Cardiac muscle cell (in vitro differentiated cells and primary cell): ENCODE results near the gene SFXN2. TPM values are rescaled to one million over a fixed set of nuclear protein-coding genes. Genes with fewer than 3 reads are reported as not detected.
A peak's percentile ranks its signal among the peaks of the same experiment; 100 is the strongest.
"Not testable (repeated sequence)": the region's sequence is repeated elsewhere in the genome, so short reads cannot be mapped to it uniquely, and the experiment has no call there.

ENCODE experiments used
- DNase-seq, 2 donors: peaks; one replicate each; pipeline versions ENCODE4 v3.0.0 to v3.0.0-alpha.2; 2010 to 2017; ENCODE audit warnings: low read depth in 1 of 2, low spot score in 1 of 2
- H3K27ac ChIP-seq: fragments of 200-600 bp; sonication (generic); 2 replicates; pipeline ENCODE4 v1.5.1; 2016
- H3K27me3 ChIP-seq: fragments of 200-600 bp; sonication (generic); 2 replicates; pipeline ENCODE4 v1.6.0; 2016; ENCODE audit warnings: control low read depth
- H3K36me3 ChIP-seq: fragments of 200-600 bp; sonication (generic); 2 replicates; pipeline ENCODE4 v1.5.1; 2016; ENCODE audit warnings: control low read depth
- H3K4me1 ChIP-seq: fragments of 200-600 bp; sonication (generic); 2 replicates; pipeline ENCODE4 v1.8.1; 2017; ENCODE audit warnings: low read depth, mild to moderate bottlenecking, mixed run types
- H3K4me3 ChIP-seq: fragments of 200-600 bp; sonication (generic); 2 replicates; pipeline ENCODE4 v1.5.1; 2016; ENCODE audit warnings: mild to moderate bottlenecking
- H3K9me3 ChIP-seq: fragments of 200-600 bp; sonication (generic); 2 replicates; pipeline ENCODE4 v1.5.1; 2017; ENCODE audit warnings: low read depth, mild to moderate bottlenecking, control low read depth
- polyA plus RNA-seq: library from polyadenylated mRNA; unstranded; fragments of >200 nt; fragmentation: Nextera tagmentation; extraction: Ambion mirVana; gene quantifications from 2 replicates; pipeline ENCODE4 v1.2.1, GENCODE V29; 2016
- total RNA-seq: library from RNA; depleted of rRNA; stranded (reverse); fragments of >200 nt; gene quantifications from 2 replicates; pipeline ENCODE4 v1.2.3, GENCODE V29; 2016
- TF ChIP-seq, protein P1 (sequence below): IDR thresholded peaks from 2 replicates; pipeline ENCODE4 v1.5.1; 2012; ENCODE audit warnings: low read depth, mild to moderate bottlenecking, low read length

The SFXN2 gene, protein sequence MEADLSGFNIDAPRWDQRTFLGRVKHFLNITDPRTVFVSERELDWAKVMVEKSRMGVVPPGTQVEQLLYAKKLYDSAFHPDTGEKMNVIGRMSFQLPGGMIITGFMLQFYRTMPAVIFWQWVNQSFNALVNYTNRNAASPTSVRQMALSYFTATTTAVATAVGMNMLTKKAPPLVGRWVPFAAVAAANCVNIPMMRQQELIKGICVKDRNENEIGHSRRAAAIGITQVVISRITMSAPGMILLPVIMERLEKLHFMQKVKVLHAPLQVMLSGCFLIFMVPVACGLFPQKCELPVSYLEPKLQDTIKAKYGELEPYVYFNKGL
- total RNA-seq (10.5 and 14.2 TPM in 2 replicates), polyA plus RNA-seq (18.6 and 26.1 TPM in 2 replicates)

DNA sequence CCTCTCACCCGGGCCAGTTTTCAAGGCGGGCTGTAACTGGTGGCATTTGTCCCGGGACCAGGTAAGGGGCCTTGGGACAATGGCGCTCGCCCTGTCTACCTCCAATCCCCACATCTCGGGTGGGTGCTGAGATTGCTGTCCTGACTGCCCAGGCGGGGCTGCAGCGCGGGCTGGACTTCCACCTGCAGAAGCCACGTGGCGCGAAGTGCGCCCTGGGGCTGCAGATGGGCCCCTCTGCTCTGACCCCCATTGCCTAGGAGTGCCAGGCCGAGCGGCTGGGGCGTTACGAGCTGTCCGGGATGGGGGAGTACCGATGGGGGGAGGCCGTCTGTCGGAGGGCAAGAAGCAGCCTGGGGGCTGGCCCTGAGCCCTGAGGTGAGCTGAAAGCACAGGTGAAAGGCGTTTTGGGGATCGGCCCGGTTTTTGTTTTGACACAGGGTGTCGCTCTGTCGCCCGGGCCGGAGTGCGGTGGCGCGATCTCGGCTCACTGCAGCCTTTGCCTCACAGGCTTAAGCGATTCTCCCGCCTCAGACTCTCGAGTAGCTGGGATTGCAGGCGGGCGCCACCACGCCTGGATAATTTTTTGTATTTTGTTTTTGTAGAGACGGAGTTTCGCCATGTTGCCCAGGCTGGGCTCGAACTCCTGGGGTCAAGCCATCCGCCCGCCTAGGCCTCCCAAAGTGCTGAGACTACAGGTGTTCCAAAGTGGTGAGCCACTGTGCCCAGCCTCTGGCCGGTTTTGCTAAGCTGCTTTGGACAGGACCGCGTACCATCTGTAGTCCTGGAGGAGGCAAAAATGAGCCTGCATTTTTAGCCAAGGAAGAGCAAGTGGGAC is at the start of gene SFXN2:
Gene SFXN2, plus strand, starts transcription at position 16 of the 835 bp plus-strand sequence. CDS start 12,001 bp downstream, outside the sequence.
- Histone ChIP-seq H3K27me3 (no peaks in the 10 kb centered on the region), H3K36me3 (no peaks in the 10 kb centered on the region), H3K27ac (peak within 1 kb of the TSS; percentile 85), H3K9me3 (no peaks in the 10 kb centered on the region), H3K4me1 (peaks cover 35% of the 10 kb centered on the region), H3K4me3 (peak within 1 kb of the TSS; percentile 77)
- TF ChIP-seq, protein P1, sequence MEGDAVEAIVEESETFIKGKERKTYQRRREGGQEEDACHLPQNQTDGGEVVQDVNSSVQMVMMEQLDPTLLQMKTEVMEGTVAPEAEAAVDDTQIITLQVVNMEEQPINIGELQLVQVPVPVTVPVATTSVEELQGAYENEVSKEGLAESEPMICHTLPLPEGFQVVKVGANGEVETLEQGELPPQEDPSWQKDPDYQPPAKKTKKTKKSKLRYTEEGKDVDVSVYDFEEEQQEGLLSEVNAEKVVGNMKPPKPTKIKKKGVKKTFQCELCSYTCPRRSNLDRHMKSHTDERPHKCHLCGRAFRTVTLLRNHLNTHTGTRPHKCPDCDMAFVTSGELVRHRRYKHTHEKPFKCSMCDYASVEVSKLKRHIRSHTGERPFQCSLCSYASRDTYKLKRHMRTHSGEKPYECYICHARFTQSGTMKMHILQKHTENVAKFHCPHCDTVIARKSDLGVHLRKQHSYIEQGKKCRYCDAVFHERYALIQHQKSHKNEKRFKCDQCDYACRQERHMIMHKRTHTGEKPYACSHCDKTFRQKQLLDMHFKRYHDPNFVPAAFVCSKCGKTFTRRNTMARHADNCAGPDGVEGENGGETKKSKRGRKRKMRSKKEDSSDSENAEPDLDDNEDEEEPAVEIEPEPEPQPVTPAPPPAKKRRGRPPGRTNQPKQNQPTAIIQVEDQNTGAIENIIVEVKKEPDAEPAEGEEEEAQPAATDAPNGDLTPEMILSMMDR, result no peak
- DNase-seq, result no peak

DNA sequence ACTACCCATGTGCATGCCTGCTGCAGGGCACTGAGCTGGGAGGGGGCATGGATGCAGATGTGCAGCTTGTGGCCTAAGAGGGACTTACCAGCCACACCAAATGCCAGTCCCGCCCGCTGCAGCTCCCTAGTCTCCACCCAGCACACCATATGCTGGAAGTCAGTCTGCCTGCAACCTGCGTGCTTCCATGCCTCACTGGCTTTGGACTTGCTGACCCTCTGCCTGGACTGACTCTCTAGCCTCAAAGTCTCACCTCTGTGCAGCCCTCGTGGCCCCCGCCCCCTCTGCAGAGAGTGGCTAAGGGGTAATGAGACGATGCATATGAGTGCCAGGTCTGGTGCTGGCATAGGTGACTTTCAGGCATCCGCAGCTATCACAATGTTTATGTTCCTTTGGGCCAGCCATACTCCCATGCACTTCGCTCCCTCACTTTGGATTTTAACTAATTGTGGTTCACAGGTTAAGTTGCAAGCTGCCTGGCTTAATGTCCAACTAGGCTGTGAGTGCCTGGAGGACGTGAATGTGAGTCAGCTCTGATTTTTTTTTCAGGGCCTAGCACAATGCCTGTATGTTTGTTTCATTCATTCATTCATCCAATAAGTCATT is 48.4 kb upstream of the SFXN2 start:
- no peak for DNase-seq
- H3K4me3 ChIP-seq, result no peak overlapping the region
- H3K27me3 ChIP-seq, result no peaks in the 10 kb centered on the region
- H3K36me3 ChIP-seq, result no peaks in the 10 kb centered on the region
- peaks cover 23% of the 10 kb centered on the region for H3K4me1 ChIP-seq
- no peak overlapping the region for H3K27ac ChIP-seq
- TF ChIP-seq, protein P1, result no peak
- no peaks in the 10 kb centered on the region for H3K9me3 ChIP-seq

DNA sequence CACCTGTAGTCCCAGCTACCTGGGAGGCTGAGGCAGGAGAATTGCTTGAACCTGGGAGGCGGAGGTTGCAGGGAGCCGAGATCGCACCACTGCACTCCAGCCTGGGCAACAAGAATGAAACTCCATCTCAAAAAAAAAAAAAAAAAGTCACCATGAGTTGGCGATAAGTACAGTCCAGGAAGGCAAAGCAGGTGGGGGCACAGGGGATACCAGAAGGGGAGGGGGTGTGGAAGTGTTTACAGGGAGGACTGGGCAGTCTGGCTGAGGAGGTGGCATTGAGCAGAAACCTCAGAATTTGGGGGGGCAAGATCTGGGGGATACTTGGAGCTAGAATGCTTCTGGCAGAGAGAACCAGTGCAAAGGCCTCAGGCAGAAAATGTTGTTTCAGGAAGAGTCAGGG is 47.0 kb upstream of the SFXN2 start:
- not testable (repeated sequence) for H3K36me3 ChIP-seq, H3K9me3 ChIP-seq, H3K4me3 ChIP-seq, H3K27me3 ChIP-seq, H3K27ac ChIP-seq, DNase-seq
- H3K4me1 ChIP-seq, result peaks cover 29% of the 10 kb centered on the region

DNA sequence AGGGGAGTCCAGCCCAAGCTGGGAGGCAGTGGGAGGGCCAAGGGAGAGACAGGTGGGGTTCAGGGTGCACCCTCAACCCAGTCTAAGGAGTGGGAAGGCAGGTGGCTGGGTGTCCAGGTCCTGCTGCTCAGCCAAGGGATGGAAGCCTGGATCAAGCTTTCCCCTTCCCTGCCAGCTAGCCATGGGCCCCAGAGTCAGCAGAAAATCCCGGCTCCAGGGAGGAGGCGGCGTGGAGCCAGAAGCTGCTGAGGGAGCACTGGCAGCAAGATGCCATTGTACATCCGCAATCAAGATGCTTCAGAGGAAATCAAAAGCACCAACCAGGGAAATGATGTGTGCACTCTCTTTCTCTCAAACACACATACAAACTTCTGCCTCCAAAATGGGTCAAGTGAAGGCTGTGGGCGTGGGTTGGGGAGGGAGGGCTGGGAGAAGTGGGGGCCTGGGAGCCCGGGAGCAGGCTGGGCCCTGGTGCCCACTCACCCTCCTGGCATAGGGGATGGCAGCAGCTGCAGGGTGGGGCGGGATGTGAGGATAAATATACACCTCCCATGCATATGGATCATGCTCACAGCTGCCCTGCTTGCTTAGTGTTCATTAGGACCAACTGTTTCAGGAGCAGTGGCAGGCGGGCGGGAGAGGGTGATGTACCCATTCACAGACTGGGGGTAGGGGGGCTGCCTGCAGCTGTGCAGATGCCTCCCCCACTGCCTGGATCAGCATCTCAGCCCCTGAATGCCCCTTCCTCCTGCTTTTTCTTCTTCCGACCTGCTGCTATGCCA is 45.9 kb upstream of the SFXN2 start:
- no peaks in the 10 kb centered on the region for H3K36me3 ChIP-seq
- no peak overlapping the region for H3K4me3 ChIP-seq
- no peaks in the 10 kb centered on the region for H3K27me3 ChIP-seq
- no peak overlapping the region for H3K27ac ChIP-seq
- no peak for DNase-seq
- H3K9me3 ChIP-seq, result no peaks in the 10 kb centered on the region
- H3K4me1 ChIP-seq, result peaks cover 39% of the 10 kb centered on the region
- TF ChIP-seq, protein P1, result no peak

DNA sequence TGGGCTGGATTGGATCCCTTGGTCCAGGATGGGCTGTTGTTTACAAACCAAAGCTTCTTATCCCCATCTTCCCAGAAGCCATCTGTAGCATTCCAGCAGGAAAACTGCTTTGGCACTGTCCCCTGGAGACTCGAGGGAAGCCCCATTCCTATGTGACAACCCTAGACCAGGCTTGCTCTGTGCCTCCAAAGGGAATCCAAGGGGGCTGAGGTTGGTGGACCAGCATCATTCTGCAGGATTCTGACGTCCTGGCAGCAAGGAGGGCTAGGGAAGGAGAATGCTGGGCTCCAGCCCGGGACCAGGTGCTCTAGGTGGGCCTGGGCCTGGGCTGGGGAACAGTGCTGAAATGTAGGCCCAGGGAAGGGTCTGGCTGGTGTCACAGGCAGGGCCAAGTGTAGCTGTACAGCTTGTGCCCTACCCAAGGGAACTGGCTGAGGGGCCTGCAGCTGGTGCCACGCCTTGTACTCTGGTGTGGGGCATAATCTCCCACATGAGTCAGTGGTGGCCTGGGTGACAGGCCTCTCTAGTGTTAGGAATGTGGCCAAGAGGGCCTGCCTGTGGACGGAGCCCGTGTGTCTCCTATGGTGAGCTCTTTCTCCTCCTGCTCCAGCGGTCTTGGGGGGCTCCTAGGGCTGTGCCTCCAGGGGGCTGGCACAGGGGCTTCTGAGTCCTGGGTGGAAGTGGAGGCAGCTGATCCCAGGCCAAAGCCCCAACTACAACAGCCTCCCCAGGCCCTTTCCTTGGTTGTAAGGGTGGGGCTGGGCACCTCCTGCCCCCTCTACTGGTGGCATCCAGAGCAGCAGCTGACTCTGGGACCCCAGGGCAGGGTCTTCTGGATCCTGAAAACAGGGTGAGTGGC is 45.0 kb upstream of the SFXN2 start:
- Histone ChIP-seq H3K36me3 (no peaks in the 10 kb centered on the region), H3K4me1 (peaks cover 48% of the 10 kb centered on the region), H3K4me3 (no peak overlapping the region), H3K27me3 (no peaks in the 10 kb centered on the region), H3K27ac (peak overlapping the region; percentile 89), H3K9me3 (no peaks in the 10 kb centered on the region)
- TF ChIP-seq, protein P1, result peak; percentile 40
- no peak for DNase-seq
